ENCODE results near the gene SYT2. TPM values are rescaled to one million over a fixed set of nuclear protein-coding genes. Genes with fewer than 3 reads are reported as not detected.

Gene SYT2
- total and polyA plus RNA-seq, 2 of the 13 experiments (the other 11 are each of a cell fraction or from before 2014, with no cell fraction given), result not detected

DNA sequence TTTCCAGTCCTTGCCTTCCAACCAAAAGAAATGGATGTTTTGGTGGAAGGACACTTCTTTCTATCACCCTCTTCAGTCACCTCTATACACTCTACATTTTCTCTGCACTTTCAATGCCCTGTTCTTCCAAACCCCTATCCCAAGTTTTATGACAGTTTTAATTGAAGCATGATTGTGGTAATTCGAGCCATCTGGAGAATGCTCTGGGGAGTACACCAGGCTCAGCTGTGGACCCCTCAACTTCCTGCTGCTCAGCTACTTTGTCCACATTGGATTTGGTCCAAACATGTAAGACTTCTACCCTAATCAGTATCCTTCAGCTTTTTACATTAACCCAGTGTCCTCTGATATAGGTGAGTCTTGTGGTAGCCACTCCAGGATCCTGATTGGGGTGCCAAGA lies 129.6 kb downstream of the SYT2 start:
- H3K9ac ChIP-seq (ENCODE audit: insufficient read depth, low read depth, low read length), result no peak overlapping the region
- no peaks in the 10 kb centered on the region for H3K27me3 ChIP-seq (ENCODE audit: control insufficient read depth in 1 of 2, insufficient read depth in 2 of 2, low read length in 2 of 2)
- H3K4me3 ChIP-seq (replicated peaks in 1 of 3; ENCODE audit: insufficient read depth in 1 of 3, low read depth in 2 of 3, low read length in 3 of 3), result no peak overlapping the region
- H3K36me3 ChIP-seq (replicated peaks in 1 of 2; ENCODE audit: control insufficient read depth in 1 of 2, insufficient read depth in 2 of 2, low read length in 2 of 2), result peaks cover 2 to 15% of the 10 kb centered on the region in 2 experiments; a peak in 3 of 5 replicates
- no peak overlapping the region for H3K4me2 ChIP-seq (ENCODE audit: low read depth, low read length)
- H2AFZ ChIP-seq (ENCODE audit: low read length), result no peak overlapping the region
- no TSS peak for BruUV-seq (replicated peaks)
- intact Hi-C loops (cut with micrococcal nuclease; ENCODE audit: unreplicated experiment), result no loop called here
- no peaks in the 10 kb centered on the region for H4K20me1 ChIP-seq (ENCODE audit: insufficient read depth, low read length)
- H3K4me1 ChIP-seq (ENCODE audit: insufficient read depth, low read length), result peaks cover 25% of the 10 kb centered on the region
- DNase-seq (ENCODE audit: low spot score) (no peak), ATAC-seq (no peak), FAIRE-seq (no peak)
- H3K27ac ChIP-seq (ENCODE audit: extremely low read length, insufficient read depth, low read length), result no peak overlapping the region
- WGBS (ENCODE audit: low lambda C conversion rate), result 82% methylated on average over 1 of the region's 1 CpG
- H3K79me2 ChIP-seq (ENCODE audit: insufficient read depth, low read length), result no peaks in the 10 kb centered on the region
- in situ Hi-C loops (cut with HindIII; ENCODE audit: extremely low pct_ligation_motif_present, low pct_unique_long_range_greater_than_20kb), result no loop called here
- POLR2A ChIA-PET, result no interaction called here
- CTCF ChIA-PET (ENCODE audit: low intra/inter-chr PET ratio, low total read pairs), result no interaction called here
- no peaks in the 10 kb centered on the region for H3K9me3 ChIP-seq (ENCODE audit: low read length)
- TF ChIP-seq TBX2 (CRISPR knock-in tag; IDR thresholded peaks at IDR 0.05; ENCODE audit: borderline replicate concordance), result no peak
- TF ChIP-seq ZNF343 (CRISPR knock-in tag; IDR thresholded peaks at IDR 0.05), result no peak
- no peak for TF ChIP-seq KDM4B (CRISPR knock-in tag; IDR thresholded peaks at IDR 0.05)
- TF ChIP-seq ZNF484 (CRISPR knock-in tag; IDR thresholded peaks at IDR 0.05; ENCODE audit: borderline replicate concordance, low read depth), result no peak
- TF ChIP-seq PITX1 (CRISPR knock-in tag; IDR thresholded peaks at IDR 0.05), result no peak
- TF ChIP-seq NFKBIZ (CRISPR knock-in tag; IDR thresholded peaks at IDR 0.05), result no peak
- TF ChIP-seq ARNTL (CRISPR knock-in tag; IDR thresholded peaks at IDR 0.05), result no peak
- TF ChIP-seq ZNF660 (CRISPR knock-in tag; IDR thresholded peaks at IDR 0.05; ENCODE audit: borderline replicate concordance, low read depth), result no peak
- no peak for TF ChIP-seq CEBPB (IDR thresholded peaks at IDR 0.05; ENCODE audit: borderline replicate concordance, low read depth, low read length)

DNA sequence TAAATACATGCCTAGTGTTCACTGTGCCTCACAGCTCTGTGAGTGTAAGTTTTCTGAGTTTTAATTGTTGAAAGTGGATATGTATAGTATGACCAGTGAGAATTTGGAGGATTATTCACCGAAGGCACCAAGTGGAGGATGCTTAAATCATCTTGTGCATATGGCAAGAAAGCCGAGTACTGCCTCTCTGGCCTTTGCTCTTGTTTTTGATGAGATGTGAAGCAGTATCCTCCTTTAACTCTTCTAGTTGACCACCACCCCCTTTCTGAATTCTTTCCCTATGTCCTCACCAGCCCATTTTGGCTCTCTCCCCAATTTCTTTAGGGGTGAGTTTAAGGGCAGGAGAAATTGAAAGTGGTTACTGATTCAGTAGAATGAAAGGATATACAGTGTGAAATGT lies 130.4 kb downstream of the SYT2 start:
- H3K4me3 ChIP-seq (replicated peaks in 1 of 3; ENCODE audit: insufficient read depth in 1 of 3, low read depth in 2 of 3, low read length in 3 of 3), result no peak overlapping the region
- no peak for ATAC-seq
- TF ChIP-seq ZNF451 (CRISPR knock-in tag; IDR thresholded peaks at IDR 0.05) (no peak), RFX3 (CRISPR knock-in tag; IDR thresholded peaks at IDR 0.05) (no peak), ELF1 (CRISPR knock-in tag; IDR thresholded peaks at IDR 0.05) (no peak), BRCA1 (CRISPR knock-in tag; IDR thresholded peaks at IDR 0.05) (no peak), RORA (CRISPR knock-in tag; IDR thresholded peaks at IDR 0.05) (no peak), PTBP1 (IDR thresholded peaks at IDR 0.05; ENCODE audit: low read depth, low read length, poor library complexity, severe bottlenecking) (no peak), ZNF83 (CRISPR knock-in tag; IDR thresholded peaks at IDR 0.05; ENCODE audit: borderline replicate concordance) (no peak), ZNF205 (CRISPR knock-in tag; IDR thresholded peaks at IDR 0.05) (no peak), HCFC1 (IDR thresholded peaks at IDR 0.05; ENCODE audit: low read depth, low read length) (no peak), ZFAT (CRISPR knock-in tag; conservative IDR thresholded peaks at IDR 0.05) (no peak), YY1 (IDR thresholded peaks at IDR 0.05; ENCODE audit: insufficient read depth, insufficient replicate concordance, low read depth, low read length) (no peak), PPARG (CRISPR knock-in tag; conservative IDR thresholded peaks at IDR 0.05) (no peak), RXRA (CRISPR knock-in tag; IDR thresholded peaks at IDR 0.05) (no peak)

More for the DNA sequence above, 130.4 kb downstream of the SYT2 start:
- DNase-seq (ENCODE audit: low spot score) (no peak), FAIRE-seq (no peak)
- no peak overlapping the region for H3K9ac ChIP-seq (ENCODE audit: insufficient read depth, low read depth, low read length)
- no peak overlapping the region for H3K4me2 ChIP-seq (ENCODE audit: low read depth, low read length)
- ChIA-PET CTCF (ENCODE audit: low intra/inter-chr PET ratio, low total read pairs) (no interaction called here), POLR2A (no interaction called here)
- peaks cover 2 to 15% of the 10 kb centered on the region in 2 experiments; a peak in 3 of 5 replicates for H3K36me3 ChIP-seq (replicated peaks in 1 of 2; ENCODE audit: control insufficient read depth in 1 of 2, insufficient read depth in 2 of 2, low read length in 2 of 2)
- H3K27ac ChIP-seq (ENCODE audit: extremely low read length, insufficient read depth, low read length), result no peak overlapping the region
- H2AFZ ChIP-seq (ENCODE audit: low read length), result no peak overlapping the region
- H3K9me3 ChIP-seq (ENCODE audit: low read length), result no peaks in the 10 kb centered on the region
- BruUV-seq (replicated peaks), result no TSS peak
- H3K27me3 ChIP-seq (ENCODE audit: control insufficient read depth in 1 of 2, insufficient read depth in 2 of 2, low read length in 2 of 2), result no peaks in the 10 kb centered on the region
- WGBS (ENCODE audit: low lambda C conversion rate), result 94% methylated on average over 2 of the region's 2 CpGs
- H3K4me1 ChIP-seq (ENCODE audit: insufficient read depth, low read length), result peaks cover 22% of the 10 kb centered on the region
- H3K79me2 ChIP-seq (ENCODE audit: insufficient read depth, low read length), result no peaks in the 10 kb centered on the region
- H4K20me1 ChIP-seq (ENCODE audit: insufficient read depth, low read length), result no peaks in the 10 kb centered on the region
- in situ Hi-C loops (cut with HindIII; ENCODE audit: extremely low pct_ligation_motif_present, low pct_unique_long_range_greater_than_20kb), result no loop called here
- intact Hi-C loops (cut with micrococcal nuclease; ENCODE audit: unreplicated experiment), result no loop called here
